GM12878 (cell line): ENCODE results near the gene KIF15.

Source experiments
- EGR1 ChIP-seq, 2 experiments: IDR thresholded peaks; 1 replicate in 1 of 2; 2 replicates in 1 of 2; pipeline ENCODE4 v1.6.1; 2011 to 2012; ENCODE audit warnings: low read depth in 2 of 2, low read length in 2 of 2, borderline replicate concordance in 1 of 2, mild to moderate bottlenecking in 1 of 2, moderate library complexity in 1 of 2
- NBN ChIP-seq: fragments of 450-650 bp; IDR thresholded peaks from 2 replicates; pipeline ENCODE4 v1.6.1; 2016
- RAD21 ChIP-seq: IDR thresholded peaks from 2 replicates; pipeline ENCODE4 v1.6.1; 2011; ENCODE audit warnings: mild to moderate bottlenecking, low read depth, low read length, moderate library complexity; ENCODE audit not compliant: insufficient read depth
- TF ChIP-seq, protein P1 (sequence below): IDR thresholded peaks from 2 replicates; pipeline ENCODE4 v1.6.1; 2012; ENCODE audit warnings: low read depth, low read length, improper control_type of control experiment
- TF ChIP-seq, protein P2 (sequence below), 3 experiments: IDR thresholded peaks in 2 of 3; conservative IDR thresholded peaks in 1 of 3; 2 replicates each; pipeline ENCODE4 v1.5.1; 2011; ENCODE audit warnings: low read depth in 3 of 3, low read length in 3 of 3, mild to moderate bottlenecking in 3 of 3, control low read depth in 2 of 3, moderate library complexity in 2 of 3, inconsistent platforms in 1 of 3, mixed read lengths in 1 of 3; ENCODE audit not compliant: control insufficient read depth in 2 of 3, insufficient read depth in 1 of 3; ENCODE audit errors: extremely low read depth in 1 of 3

DNA sequence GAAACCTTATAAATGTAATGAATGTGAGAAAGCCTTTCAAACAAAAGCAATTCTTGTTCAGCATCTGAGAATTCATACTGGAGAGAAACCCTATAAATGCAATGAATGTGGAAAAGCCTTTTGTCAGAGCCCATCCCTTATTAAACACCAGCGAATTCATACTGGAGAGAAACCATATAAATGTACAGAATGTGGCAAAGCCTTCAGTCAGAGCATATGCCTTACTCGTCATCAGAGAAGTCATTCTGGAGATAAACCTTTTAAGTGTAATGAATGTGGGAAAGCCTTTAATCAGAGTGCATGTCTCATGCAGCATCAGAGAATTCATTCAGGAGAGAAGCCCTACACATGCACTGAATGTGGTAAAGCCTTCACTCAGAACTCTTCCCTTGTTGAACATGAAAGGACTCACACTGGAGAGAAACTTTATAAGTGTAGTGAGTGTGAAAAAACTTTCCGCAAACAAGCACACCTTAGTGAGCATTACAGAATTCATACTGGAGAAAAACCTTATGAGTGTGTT is 26.9 kb upstream of the KIF15 start:
- TF ChIP-seq, protein P1, sequence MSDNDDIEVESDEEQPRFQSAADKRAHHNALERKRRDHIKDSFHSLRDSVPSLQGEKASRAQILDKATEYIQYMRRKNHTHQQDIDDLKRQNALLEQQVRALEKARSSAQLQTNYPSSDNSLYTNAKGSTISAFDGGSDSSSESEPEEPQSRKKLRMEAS, result no peak
- TF ChIP-seq, protein P2, sequence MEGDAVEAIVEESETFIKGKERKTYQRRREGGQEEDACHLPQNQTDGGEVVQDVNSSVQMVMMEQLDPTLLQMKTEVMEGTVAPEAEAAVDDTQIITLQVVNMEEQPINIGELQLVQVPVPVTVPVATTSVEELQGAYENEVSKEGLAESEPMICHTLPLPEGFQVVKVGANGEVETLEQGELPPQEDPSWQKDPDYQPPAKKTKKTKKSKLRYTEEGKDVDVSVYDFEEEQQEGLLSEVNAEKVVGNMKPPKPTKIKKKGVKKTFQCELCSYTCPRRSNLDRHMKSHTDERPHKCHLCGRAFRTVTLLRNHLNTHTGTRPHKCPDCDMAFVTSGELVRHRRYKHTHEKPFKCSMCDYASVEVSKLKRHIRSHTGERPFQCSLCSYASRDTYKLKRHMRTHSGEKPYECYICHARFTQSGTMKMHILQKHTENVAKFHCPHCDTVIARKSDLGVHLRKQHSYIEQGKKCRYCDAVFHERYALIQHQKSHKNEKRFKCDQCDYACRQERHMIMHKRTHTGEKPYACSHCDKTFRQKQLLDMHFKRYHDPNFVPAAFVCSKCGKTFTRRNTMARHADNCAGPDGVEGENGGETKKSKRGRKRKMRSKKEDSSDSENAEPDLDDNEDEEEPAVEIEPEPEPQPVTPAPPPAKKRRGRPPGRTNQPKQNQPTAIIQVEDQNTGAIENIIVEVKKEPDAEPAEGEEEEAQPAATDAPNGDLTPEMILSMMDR (IDR thresholded peaks at IDR 0.05 in 2 of 3, conservative IDR thresholded peaks at IDR 0.05 in 1 of 3; ENCODE audit: control insufficient read depth in 2 of 3, extremely low read depth in 1 of 3, insufficient read depth in 1 of 3, low read depth in 3 of 3, low read length in 3 of 3), result no peak
- TF ChIP-seq EGR1 (IDR thresholded peaks at IDR 0.05; ENCODE audit: borderline replicate concordance in 1 of 2, low read depth in 2 of 2, low read length in 2 of 2) (no peak), NBN (no peak), RAD21 (no peak)
